Measurements from ENCODE around the gene GSE1.
"Not testable (repeated sequence)": the region's sequence is repeated elsewhere in the genome, so short reads cannot be mapped to it uniquely, and the experiment has no call there.

Gene GSE1

GRCh38 chr16:85592277-85592676, 20.8 kb upstream of the GSE1 start:
- DNase-seq = not testable (repeated sequence)

- DNase-seq = no peak
These were observed 20.2 kb upstream of the GSE1 start for GRCh38 chr16:85592700-85593493.

GRCh38 chr16:85593494-85594221, 19.5 kb upstream of the GSE1 start:
- no peak for DNase-seq

- no peak for DNase-seq
These were observed 18.7 kb upstream of the GSE1 start for GRCh38 chr16:85594273-85594977.

GRCh38 chr16:85594978-85595661, 18.0 kb upstream of the GSE1 start:
- DNase-seq = no peak

GRCh38 chr16:85595812-85596502, 17.2 kb upstream of the GSE1 start:
- no peak for DNase-seq

GRCh38 chr16:85598141-85598540, 15.0 kb upstream of the GSE1 start:
- DNase-seq = no peak

GRCh38 chr16:85600078-85600477, 13.0 kb upstream of the GSE1 start:
- DNase-seq = no peak

GRCh38 chr16:85600530-85601271, 12.4 kb upstream of the GSE1 start:
- DNase-seq = no peak

- no peak for DNase-seq
These were observed 11.9 kb upstream of the GSE1 start for GRCh38 chr16:85601272-85601639.

GRCh38 chr16:85601730-85602401, 11.3 kb upstream of the GSE1 start:
- DNase-seq = no peak

- DNase-seq = no peak
These were observed 10.5 kb upstream of the GSE1 start for GRCh38 chr16:85602402-85603202.

GRCh38 chr16:85603203-85603755, 9.8 kb upstream of the GSE1 start:
- no peak for DNase-seq

- DNase-seq = no peak
These were observed 8.9 kb upstream of the GSE1 start for GRCh38 chr16:85604145-85604705.

- no peak for DNase-seq
These were observed 7.8 kb upstream of the GSE1 start for GRCh38 chr16:85605051-85605911.

GRCh38 chr16:85605912-85606841, 6.9 kb upstream of the GSE1 start:
- no peak for DNase-seq

- DNase-seq = no peak
These were observed 6.2 kb upstream of the GSE1 start for GRCh38 chr16:85606904-85607303.

All from activated CD4-positive, alpha-beta T cell treated with anti-CD3 and anti-CD28 coated beads, Interleukin-2, amount 50 U/mL, for 16 hours (primary cell).